ENCODE results near the gene SPAG17.

DNA sequence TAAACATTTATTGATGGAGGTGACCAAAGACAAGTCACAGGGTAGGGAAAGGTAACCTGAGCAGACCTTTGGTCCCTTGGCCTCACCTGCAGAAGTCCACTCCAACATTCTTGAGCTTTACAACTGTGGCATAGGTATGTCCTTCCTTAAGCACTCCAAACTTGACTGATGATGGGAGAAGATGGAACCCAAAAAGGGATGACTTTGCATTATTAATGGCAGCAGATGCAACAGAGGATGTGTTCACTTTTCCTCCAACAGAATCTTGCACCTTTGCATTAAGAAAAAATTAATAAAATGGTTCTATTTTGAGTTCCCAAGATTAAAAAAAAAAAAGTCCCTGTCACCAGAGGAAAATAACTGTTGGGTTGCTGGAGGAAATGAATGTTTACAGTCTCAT, 213.3 kb downstream of the SPAG17 start:
- no peak for TF ChIP-seq ZNF121 (tag by site-specific recombination; IDR thresholded peaks at IDR 0.05)
- TF ChIP-seq ZNF10 (tag by site-specific recombination; IDR thresholded peaks at IDR 0.05) = no peak
- no peak for TF ChIP-seq ZNF747 (tag by site-specific recombination; IDR thresholded peaks at IDR 0.05)
- TF ChIP-seq ZBTB26 (tag by site-specific recombination; optimal IDR thresholded peaks at IDR 0.05) = no peak
- no peak for TF ChIP-seq ZNF114 (tag by site-specific recombination; IDR thresholded peaks at IDR 0.05)
- TF ChIP-seq, protein P1, sequence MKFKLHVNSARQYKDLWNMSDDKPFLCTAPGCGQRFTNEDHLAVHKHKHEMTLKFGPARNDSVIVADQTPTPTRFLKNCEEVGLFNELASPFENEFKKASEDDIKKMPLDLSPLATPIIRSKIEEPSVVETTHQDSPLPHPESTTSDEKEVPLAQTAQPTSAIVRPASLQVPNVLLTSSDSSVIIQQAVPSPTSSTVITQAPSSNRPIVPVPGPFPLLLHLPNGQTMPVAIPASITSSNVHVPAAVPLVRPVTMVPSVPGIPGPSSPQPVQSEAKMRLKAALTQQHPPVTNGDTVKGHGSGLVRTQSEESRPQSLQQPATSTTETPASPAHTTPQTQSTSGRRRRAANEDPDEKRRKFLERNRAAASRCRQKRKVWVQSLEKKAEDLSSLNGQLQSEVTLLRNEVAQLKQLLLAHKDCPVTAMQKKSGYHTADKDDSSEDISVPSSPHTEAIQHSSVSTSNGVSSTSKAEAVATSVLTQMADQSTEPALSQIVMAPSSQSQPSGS (tag by site-specific recombination; IDR thresholded peaks at IDR 0.05; ENCODE audit: low read depth) = no peak
- no peak for TF ChIP-seq ZNF292 (tag by site-specific recombination; IDR thresholded peaks at IDR 0.05; ENCODE audit: borderline replicate concordance, low read depth)
- TF ChIP-seq, protein P2, sequence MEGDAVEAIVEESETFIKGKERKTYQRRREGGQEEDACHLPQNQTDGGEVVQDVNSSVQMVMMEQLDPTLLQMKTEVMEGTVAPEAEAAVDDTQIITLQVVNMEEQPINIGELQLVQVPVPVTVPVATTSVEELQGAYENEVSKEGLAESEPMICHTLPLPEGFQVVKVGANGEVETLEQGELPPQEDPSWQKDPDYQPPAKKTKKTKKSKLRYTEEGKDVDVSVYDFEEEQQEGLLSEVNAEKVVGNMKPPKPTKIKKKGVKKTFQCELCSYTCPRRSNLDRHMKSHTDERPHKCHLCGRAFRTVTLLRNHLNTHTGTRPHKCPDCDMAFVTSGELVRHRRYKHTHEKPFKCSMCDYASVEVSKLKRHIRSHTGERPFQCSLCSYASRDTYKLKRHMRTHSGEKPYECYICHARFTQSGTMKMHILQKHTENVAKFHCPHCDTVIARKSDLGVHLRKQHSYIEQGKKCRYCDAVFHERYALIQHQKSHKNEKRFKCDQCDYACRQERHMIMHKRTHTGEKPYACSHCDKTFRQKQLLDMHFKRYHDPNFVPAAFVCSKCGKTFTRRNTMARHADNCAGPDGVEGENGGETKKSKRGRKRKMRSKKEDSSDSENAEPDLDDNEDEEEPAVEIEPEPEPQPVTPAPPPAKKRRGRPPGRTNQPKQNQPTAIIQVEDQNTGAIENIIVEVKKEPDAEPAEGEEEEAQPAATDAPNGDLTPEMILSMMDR (tag by site-specific recombination; IDR thresholded peaks at IDR 0.05) = no peak
- TF ChIP-seq, protein P3, sequence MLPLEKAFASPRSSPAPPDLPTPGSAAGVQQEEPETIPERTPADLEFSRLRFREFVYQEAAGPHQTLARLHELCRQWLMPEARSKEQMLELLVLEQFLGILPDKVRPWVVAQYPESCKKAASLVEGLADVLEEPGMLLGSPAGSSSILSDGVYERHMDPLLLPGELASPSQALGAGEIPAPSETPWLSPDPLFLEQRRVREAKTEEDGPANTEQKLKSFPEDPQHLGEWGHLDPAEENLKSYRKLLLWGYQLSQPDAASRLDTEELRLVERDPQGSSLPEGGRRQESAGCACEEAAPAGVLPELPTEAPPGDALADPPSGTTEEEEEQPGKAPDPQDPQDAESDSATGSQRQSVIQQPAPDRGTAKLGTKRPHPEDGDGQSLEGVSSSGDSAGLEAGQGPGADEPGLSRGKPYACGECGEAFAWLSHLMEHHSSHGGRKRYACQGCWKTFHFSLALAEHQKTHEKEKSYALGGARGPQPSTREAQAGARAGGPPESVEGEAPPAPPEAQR (tag by site-specific recombination; IDR thresholded peaks at IDR 0.05) = no peak
- no peak for TF ChIP-seq ZNF133 (tag by site-specific recombination; IDR thresholded peaks at IDR 0.05)
- no peak for TF ChIP-seq ZNF558 (tag by site-specific recombination; IDR thresholded peaks at IDR 0.05)
- no peak for TF ChIP-seq PRDM6 (tag by site-specific recombination; IDR thresholded peaks at IDR 0.05)
- TF ChIP-seq ZNF335 (tag by site-specific recombination; conservative IDR thresholded peaks at IDR 0.05) = no peak
- TF ChIP-seq ZBTB1 (tag by site-specific recombination; IDR thresholded peaks at IDR 0.05) = no peak
